Measurements from ENCODE around the gene TEX22.
A peak's percentile ranks its signal among the peaks of the same experiment; 100 is the strongest.

The TEX22 gene

DNA sequence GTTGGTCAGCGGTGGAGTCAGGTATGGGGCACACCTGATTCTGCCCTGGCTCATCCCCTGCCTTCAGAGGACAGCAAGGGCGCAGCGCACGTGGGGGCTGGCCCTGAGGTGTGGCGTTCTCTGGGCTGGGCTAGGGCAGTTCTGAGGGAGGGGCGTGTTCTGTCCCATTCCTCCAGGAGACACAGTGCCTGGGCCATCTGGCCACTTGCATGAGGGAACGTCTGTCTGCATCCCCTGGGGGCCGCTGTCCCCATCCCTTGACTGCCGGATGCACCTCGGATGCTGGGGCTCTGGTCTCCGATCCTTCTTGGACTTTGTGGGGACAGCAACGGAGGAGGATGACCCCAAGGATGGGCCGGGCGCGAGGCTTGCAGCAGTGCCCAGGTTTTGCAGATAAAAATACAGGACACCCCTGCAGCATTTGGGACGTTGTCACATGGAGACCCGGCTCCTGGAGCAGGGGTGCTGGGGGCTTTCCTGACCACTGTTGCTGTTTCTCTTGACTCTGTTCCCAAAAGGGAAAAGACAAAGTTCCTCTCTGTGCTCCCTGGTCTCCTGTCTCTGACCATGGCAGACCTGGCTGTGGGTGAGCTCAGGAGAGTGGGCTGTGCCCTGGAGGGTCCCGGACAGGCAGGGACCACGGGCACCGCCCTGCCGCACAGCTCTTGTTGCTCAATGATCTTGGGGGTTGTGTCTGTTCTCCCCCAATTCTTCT, 28.2 kb downstream of the TEX22 start (continued):
- TF ChIP-seq, protein P1, sequence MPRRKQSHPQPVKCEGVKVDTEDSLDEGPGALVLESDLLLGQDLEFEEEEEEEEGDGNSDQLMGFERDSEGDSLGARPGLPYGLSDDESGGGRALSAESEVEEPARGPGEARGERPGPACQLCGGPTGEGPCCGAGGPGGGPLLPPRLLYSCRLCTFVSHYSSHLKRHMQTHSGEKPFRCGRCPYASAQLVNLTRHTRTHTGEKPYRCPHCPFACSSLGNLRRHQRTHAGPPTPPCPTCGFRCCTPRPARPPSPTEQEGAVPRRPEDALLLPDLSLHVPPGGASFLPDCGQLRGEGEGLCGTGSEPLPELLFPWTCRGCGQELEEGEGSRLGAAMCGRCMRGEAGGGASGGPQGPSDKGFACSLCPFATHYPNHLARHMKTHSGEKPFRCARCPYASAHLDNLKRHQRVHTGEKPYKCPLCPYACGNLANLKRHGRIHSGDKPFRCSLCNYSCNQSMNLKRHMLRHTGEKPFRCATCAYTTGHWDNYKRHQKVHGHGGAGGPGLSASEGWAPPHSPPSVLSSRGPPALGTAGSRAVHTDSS (tag by site-specific recombination; IDR thresholded peaks at IDR 0.05), result no peak
- TF ChIP-seq, protein P2, sequence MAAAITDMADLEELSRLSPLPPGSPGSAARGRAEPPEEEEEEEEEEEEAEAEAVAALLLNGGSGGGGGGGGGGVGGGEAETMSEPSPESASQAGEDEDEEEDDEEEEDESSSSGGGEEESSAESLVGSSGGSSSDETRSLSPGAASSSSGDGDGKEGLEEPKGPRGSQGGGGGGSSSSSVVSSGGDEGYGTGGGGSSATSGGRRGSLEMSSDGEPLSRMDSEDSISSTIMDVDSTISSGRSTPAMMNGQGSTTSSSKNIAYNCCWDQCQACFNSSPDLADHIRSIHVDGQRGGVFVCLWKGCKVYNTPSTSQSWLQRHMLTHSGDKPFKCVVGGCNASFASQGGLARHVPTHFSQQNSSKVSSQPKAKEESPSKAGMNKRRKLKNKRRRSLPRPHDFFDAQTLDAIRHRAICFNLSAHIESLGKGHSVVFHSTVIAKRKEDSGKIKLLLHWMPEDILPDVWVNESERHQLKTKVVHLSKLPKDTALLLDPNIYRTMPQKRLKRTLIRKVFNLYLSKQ (tag by site-specific recombination; IDR thresholded peaks at IDR 0.05; ENCODE audit: borderline replicate concordance), result no peak
- TF ChIP-seq KLF8 (tag by site-specific recombination; IDR thresholded peaks at IDR 0.05) (no peak), ZNF510 (tag by site-specific recombination; IDR thresholded peaks at IDR 0.05; ENCODE audit: insufficient replicate concordance) (no peak), HOXA7 (CRISPR knock-in tag; IDR thresholded peaks at IDR 0.05; ENCODE audit: borderline replicate concordance) (no peak), ZNF175 (tag by site-specific recombination; IDR thresholded peaks at IDR 0.05) (no peak), ZNF580 (tag by site-specific recombination; IDR thresholded peaks at IDR 0.05) (no peak), ZNF610 (tag by site-specific recombination; IDR thresholded peaks at IDR 0.05; ENCODE audit: borderline replicate concordance) (no peak), ZNF391 (tag by site-specific recombination; IDR thresholded peaks at IDR 0.05; ENCODE audit: borderline replicate concordance, low read depth) (no peak), ZNF157 (tag by site-specific recombination; IDR thresholded peaks at IDR 0.05) (no peak)

DNA sequence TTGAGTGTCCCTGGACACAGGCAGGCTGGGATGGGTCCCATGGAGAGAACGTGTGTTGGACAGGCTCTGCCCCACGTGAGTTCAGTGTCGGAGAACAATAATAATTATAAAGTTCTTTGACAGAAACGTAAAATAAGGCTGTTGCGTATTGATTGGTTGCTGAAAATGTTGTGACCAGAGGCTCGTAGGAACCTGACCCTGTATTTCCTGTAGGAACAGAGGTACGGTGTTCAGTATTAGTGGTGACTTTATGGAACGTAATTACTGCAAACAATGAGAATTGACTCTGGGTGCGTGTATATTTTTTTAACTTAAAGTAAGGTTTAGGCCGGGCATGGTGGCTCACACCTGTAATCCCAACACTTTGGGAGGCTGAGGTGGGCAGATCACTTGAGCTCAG, 29.1 kb downstream of the TEX22 start:
- POLR2A ChIA-PET, result no interaction called here
- CTCF ChIA-PET, result no interaction called here
- H3K9me3 ChIP-seq (ENCODE audit: control insufficient read depth, insufficient read depth, low read depth, low read length), result no peaks in the 10 kb centered on the region; the same call in 1 of the 2 replicates
- H3K27ac ChIP-seq (ENCODE audit: extremely low read depth, low read depth, low read length), result no peak overlapping the region
- H3K4me1 ChIP-seq (ENCODE audit: control insufficient read depth, insufficient read depth, low read length), result peaks cover 4% of the 10 kb centered on the region; the same call in 1 of the 2 replicates
- H3K4me3 ChIP-seq (ENCODE audit: low read depth, low read length), result no peak overlapping the region
- H3K36me3 ChIP-seq (ENCODE audit: control insufficient read depth in 2 of 2, insufficient read depth in 1 of 2, low read length in 2 of 2), result peaks cover 21 to 63% of the 10 kb centered on the region in 2 experiments; a peak in 2 of 3 replicates
- TF ChIP-seq HOXA7 (CRISPR knock-in tag; IDR thresholded peaks at IDR 0.05; ENCODE audit: borderline replicate concordance) (no peak), ZNF555 (tag by site-specific recombination; conservative IDR thresholded peaks at IDR 0.05) (peak; percentile 75), ZNF133 (tag by site-specific recombination; IDR thresholded peaks at IDR 0.05) (0 out of 2 replicates have a peak, but pooled peaks have one; percentile 33), ZNF26 (tag by site-specific recombination; IDR thresholded peaks at IDR 0.05) (no peak), SETDB1 (IDR thresholded peaks at IDR 0.05; ENCODE audit: insufficient read length, low read length) (peak; percentile 53), ZNF37A (tag by site-specific recombination; IDR thresholded peaks at IDR 0.05) (no peak), ZSCAN30 (tag by site-specific recombination; IDR thresholded peaks at IDR 0.05) (no peak), ZSCAN23 (tag by site-specific recombination; IDR thresholded peaks at IDR 0.05) (no peak), ZNF148 (tag by site-specific recombination; IDR thresholded peaks at IDR 0.05; ENCODE audit: borderline replicate concordance) (no peak), ZFP41 (tag by site-specific recombination; IDR thresholded peaks at IDR 0.05; ENCODE audit: borderline replicate concordance) (no peak)
